Measurements from ENCODE around the gene MTFP1. TPM values are rescaled to one million over a fixed set of nuclear protein-coding genes. Genes with fewer than 3 reads are reported as not detected.
A peak's percentile ranks its signal among the peaks of the same experiment; 100 is the strongest.

MTFP1 gene
- total and polyA plus RNA-seq, 2 experiments from 2014 or later, result 54.6 to 64.1 TPM

DNA sequence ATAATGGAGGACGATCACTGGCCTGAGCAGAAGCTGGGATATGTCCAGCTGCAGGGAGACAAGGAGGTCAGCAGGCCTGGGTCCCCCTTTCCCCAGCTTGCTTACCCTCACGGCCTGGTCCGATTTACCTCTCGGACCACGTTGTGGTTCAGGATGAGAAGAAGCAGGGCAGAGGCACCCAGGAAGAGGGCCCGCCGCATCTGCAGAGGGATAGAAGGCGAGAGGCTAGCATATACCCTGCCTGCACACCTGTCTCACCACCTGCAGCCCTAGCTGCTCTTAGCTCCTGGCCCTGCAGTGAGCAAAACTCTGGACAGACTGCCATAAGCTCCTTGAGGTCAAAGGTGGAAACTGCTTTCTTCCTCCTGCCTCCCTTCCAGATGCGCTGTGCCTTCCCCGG lies 39.6 kb upstream of the MTFP1 start (continued):
- TF ChIP-seq, protein P1, sequence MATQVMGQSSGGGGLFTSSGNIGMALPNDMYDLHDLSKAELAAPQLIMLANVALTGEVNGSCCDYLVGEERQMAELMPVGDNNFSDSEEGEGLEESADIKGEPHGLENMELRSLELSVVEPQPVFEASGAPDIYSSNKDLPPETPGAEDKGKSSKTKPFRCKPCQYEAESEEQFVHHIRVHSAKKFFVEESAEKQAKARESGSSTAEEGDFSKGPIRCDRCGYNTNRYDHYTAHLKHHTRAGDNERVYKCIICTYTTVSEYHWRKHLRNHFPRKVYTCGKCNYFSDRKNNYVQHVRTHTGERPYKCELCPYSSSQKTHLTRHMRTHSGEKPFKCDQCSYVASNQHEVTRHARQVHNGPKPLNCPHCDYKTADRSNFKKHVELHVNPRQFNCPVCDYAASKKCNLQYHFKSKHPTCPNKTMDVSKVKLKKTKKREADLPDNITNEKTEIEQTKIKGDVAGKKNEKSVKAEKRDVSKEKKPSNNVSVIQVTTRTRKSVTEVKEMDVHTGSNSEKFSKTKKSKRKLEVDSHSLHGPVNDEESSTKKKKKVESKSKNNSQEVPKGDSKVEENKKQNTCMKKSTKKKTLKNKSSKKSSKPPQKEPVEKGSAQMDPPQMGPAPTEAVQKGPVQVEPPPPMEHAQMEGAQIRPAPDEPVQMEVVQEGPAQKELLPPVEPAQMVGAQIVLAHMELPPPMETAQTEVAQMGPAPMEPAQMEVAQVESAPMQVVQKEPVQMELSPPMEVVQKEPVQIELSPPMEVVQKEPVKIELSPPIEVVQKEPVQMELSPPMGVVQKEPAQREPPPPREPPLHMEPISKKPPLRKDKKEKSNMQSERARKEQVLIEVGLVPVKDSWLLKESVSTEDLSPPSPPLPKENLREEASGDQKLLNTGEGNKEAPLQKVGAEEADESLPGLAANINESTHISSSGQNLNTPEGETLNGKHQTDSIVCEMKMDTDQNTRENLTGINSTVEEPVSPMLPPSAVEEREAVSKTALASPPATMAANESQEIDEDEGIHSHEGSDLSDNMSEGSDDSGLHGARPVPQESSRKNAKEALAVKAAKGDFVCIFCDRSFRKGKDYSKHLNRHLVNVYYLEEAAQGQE (IDR thresholded peaks at IDR 0.05; ENCODE audit: unreplicated experiment), result no peak
- TF ChIP-seq, protein P2, sequence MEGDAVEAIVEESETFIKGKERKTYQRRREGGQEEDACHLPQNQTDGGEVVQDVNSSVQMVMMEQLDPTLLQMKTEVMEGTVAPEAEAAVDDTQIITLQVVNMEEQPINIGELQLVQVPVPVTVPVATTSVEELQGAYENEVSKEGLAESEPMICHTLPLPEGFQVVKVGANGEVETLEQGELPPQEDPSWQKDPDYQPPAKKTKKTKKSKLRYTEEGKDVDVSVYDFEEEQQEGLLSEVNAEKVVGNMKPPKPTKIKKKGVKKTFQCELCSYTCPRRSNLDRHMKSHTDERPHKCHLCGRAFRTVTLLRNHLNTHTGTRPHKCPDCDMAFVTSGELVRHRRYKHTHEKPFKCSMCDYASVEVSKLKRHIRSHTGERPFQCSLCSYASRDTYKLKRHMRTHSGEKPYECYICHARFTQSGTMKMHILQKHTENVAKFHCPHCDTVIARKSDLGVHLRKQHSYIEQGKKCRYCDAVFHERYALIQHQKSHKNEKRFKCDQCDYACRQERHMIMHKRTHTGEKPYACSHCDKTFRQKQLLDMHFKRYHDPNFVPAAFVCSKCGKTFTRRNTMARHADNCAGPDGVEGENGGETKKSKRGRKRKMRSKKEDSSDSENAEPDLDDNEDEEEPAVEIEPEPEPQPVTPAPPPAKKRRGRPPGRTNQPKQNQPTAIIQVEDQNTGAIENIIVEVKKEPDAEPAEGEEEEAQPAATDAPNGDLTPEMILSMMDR (conservative IDR thresholded peaks at IDR 0.05; ENCODE audit: low read depth in 2 of 2), result no peak

DNA sequence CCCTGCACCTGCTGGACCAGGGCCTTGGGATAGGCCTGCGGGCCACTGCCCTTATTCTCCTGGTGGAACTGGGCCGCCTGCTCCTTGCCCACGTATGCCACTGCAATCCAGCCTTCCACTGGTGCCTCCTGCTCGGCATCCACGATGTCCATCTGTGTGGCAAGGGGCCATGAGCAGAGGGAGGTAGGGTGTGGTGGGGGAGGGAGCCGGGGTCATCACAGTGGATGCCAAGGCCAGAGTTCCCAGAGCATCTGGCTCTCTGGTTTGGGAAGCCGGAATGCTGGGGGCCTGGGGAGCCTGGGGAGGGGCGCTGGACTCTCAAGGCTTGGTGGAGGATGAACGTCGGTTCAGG lies 39.0 kb upstream of the MTFP1 start:
- Histone ChIP-seq H3K27ac (ENCODE audit: low read depth) (no peak overlapping the region), H3K4me3 (peak overlapping the region; percentile 73), H3K4me1 (ENCODE audit: insufficient read depth) (peaks cover 5% of the 10 kb centered on the region), H3K4me2 (peak overlapping the region; percentile 90), H4K20me1 (replicated peaks; ENCODE audit: insufficient read depth) (no peaks in the 10 kb centered on the region), H3K79me2 (replicated peaks; ENCODE audit: insufficient read depth) (no peaks in the 10 kb centered on the region), H2AFZ (peak overlapping the region; percentile 91), H3F3A (replicated peaks; ENCODE audit: low read depth) (no peaks in the 10 kb centered on the region), H3K9me2 (ENCODE audit: insufficient read depth) (no peaks in the 10 kb centered on the region), H3K27me3 (ENCODE audit: insufficient read depth) (no peaks in the 10 kb centered on the region), H3K36me3 (ENCODE audit: insufficient read depth) (no peaks in the 10 kb centered on the region)
- DNase-seq (ENCODE audit: low spot score) (no peak), ATAC-seq (no peak)
- TF ChIP-seq, protein P2 (conservative IDR thresholded peaks at IDR 0.05; ENCODE audit: low read depth in 2 of 2), result no peak
- TF ChIP-seq CREB1 (CRISPR knock-in tag; IDR thresholded peaks at IDR 0.05; ENCODE audit: low read depth), result no peak
- no peak for TF ChIP-seq NANOG (IDR thresholded peaks at IDR 0.05; ENCODE audit: borderline replicate concordance)
- TF ChIP-seq, protein P1 (IDR thresholded peaks at IDR 0.05; ENCODE audit: unreplicated experiment), result no peak
- TF ChIP-seq JUNB (IDR thresholded peaks at IDR 0.05; ENCODE audit: unreplicated experiment), result no peak
- TF ChIP-seq ZNF114 (CRISPR knock-in tag; IDR thresholded peaks at IDR 0.05), result no peak
- Mint-ChIP-seq H3K27me3 (ENCODE audit: insufficient read depth, low read depth, poor library complexity) (peaks cover 9% of the 10 kb centered on the region), H3K4me3 (peak overlapping the region; percentile 87), H3K9me3 (peaks cover 16% of the 10 kb centered on the region), H3K4me1 (peaks cover 12% of the 10 kb centered on the region), H3K27ac (peak overlapping the region; percentile 59; the same call in 1 of the 2 replicates), H3K36me3 (ENCODE audit: low read depth) (peaks cover 10% of the 10 kb centered on the region)

Data from GM23338 (cell line).